GM23338 (cell line): ENCODE data around the gene C1orf198. TPM values are rescaled to one million over a fixed set of nuclear protein-coding genes. Genes with fewer than 3 reads are reported as not detected.

Source experiments
- ATAC-seq: fragments of 200-7000 bp; cut with Tn5 transposase; 3 replicates; pipeline ENCODE4 v1.9.1; 2020
- DNase-seq: peaks from one replicate; pipeline ENCODE4 v3.0.0-alpha.2; 2015; ENCODE audit warnings: low spot score
- H2AFZ ChIP-seq: fragments of 200-600 bp; sonication (generic); 2 replicates; pipeline ENCODE4 v1.8.0; 2016; ENCODE audit warnings: antibody characterized with exemption, mild to moderate bottlenecking, moderate library complexity
- H3F3A ChIP-seq: fragments of 200-600 bp; sonication (generic); replicated peaks from 2 replicates; pipeline ENCODE4 v1.8.0; 2017; ENCODE audit warnings: antibody characterized with exemption, mixed run types, low read depth
- H3K27ac ChIP-seq: fragments of 200-600 bp; sonication (generic); 2 replicates; pipeline ENCODE4 v1.6.1; 2016; ENCODE audit warnings: low read depth
- H3K27me3 ChIP-seq: fragments of 200-600 bp; sonication (generic); 2 replicates; pipeline ENCODE4 v1.8.0; 2016; ENCODE audit warnings: mild to moderate bottlenecking, mixed run types, moderate library complexity; ENCODE audit not compliant: insufficient read depth
- H3K36me3 ChIP-seq: fragments of 200-600 bp; sonication (generic); 2 replicates; pipeline ENCODE4 v1.8.0; 2016; ENCODE audit warnings: mild to moderate bottlenecking; ENCODE audit not compliant: insufficient read depth
- H3K4me1 ChIP-seq: fragments of 200-600 bp; sonication (generic); 2 replicates; pipeline ENCODE4 v1.8.0; 2016; ENCODE audit warnings: mild to moderate bottlenecking, moderate library complexity; ENCODE audit not compliant: insufficient read depth
- H3K4me2 ChIP-seq: fragments of 200-600 bp; sonication (generic); 2 replicates; pipeline ENCODE4 v1.7.1; 2017; ENCODE audit warnings: mixed run types
- H3K4me3 ChIP-seq: fragments of 200-600 bp; sonication (generic); 2 replicates; pipeline ENCODE4 v1.6.1; 2016; ENCODE audit warnings: mixed run types
- H3K79me2 ChIP-seq: fragments of 200-600 bp; sonication (generic); replicated peaks from 2 replicates; pipeline ENCODE4 v1.8.0; 2017; ENCODE audit warnings: mild to moderate bottlenecking; ENCODE audit not compliant: insufficient read depth
- H3K9me2 ChIP-seq: fragments of 200-600 bp; sonication (generic); 2 replicates; pipeline ENCODE4 v1.8.0; 2017; ENCODE audit not compliant: insufficient read depth
- H4K20me1 ChIP-seq: fragments of 200-600 bp; sonication (generic); replicated peaks from 2 replicates; pipeline ENCODE4 v1.8.0; 2017; ENCODE audit warnings: mild to moderate bottlenecking; ENCODE audit not compliant: insufficient read depth
- H3K27ac Mint-ChIP-seq: 2 replicates; pipeline ENCODE4 v1.8.0; 2020; ENCODE audit warnings: inconsistent platforms, mild to moderate bottlenecking, moderate library complexity, mixed read lengths
- H3K27me3 Mint-ChIP-seq: 3 replicates; pipeline ENCODE4 v1.8.0; 2022; ENCODE audit warnings: low read depth, mild to moderate bottlenecking, moderate library complexity, mixed read lengths, inconsistent platforms; ENCODE audit not compliant: insufficient read depth, poor library complexity
- H3K36me3 Mint-ChIP-seq: 3 replicates; pipeline ENCODE4 v1.8.0; 2021; ENCODE audit warnings: low read depth, mild to moderate bottlenecking, inconsistent platforms, moderate library complexity, mixed read lengths
- H3K4me1 Mint-ChIP-seq: 3 replicates; pipeline ENCODE4 v1.8.0; 2020; ENCODE audit warnings: mild to moderate bottlenecking, inconsistent platforms, mixed read lengths
- H3K4me3 Mint-ChIP-seq: 3 replicates; pipeline ENCODE4 v1.8.0; 2021; ENCODE audit warnings: moderate library complexity, mild to moderate bottlenecking, inconsistent platforms, mixed read lengths
- H3K9me3 Mint-ChIP-seq: 3 replicates; pipeline ENCODE4 v1.8.0; 2020; ENCODE audit warnings: moderate library complexity, mild to moderate bottlenecking, inconsistent platforms, mixed read lengths
- CREB1 ChIP-seq: fragments of 250-450 bp; sonication (Bioruptor Pico); IDR thresholded peaks from 2 replicates; pipeline ENCODE4 v1.5.0; 2020; ENCODE audit warnings: low read depth, mild to moderate bottlenecking, moderate library complexity
- EZH2phosphoT487 ChIP-seq: fragments of 200-600 bp; sonication (generic); IDR thresholded peaks from one replicate; pipeline ENCODE4 v1.8.1; 2018; ENCODE audit warnings: antibody characterized with exemption; ENCODE audit not compliant: unreplicated experiment
- NANOG ChIP-seq: IDR thresholded peaks from 2 replicates; pipeline ENCODE4 v1.6.1; 2016; ENCODE audit warnings: antibody characterized with exemption, borderline replicate concordance
- POLR2AphosphoS5 ChIP-seq: IDR thresholded peaks from 2 replicates; pipeline ENCODE4 v1.6.1; 2016; ENCODE audit warnings: antibody characterized with exemption, low read depth
- ZNF114 ChIP-seq: fragments of 250-450 bp; sonication (Bioruptor Pico); IDR thresholded peaks from 2 replicates; pipeline ENCODE4 v1.5.0; 2020; ENCODE audit warnings: mild to moderate bottlenecking, moderate library complexity
- ZNF331 ChIP-seq: fragments of 250-450 bp; sonication (Bioruptor Pico); IDR thresholded peaks from 2 replicates; pipeline ENCODE4 v1.5.0; 2020; ENCODE audit warnings: low read depth, mild to moderate bottlenecking, moderate library complexity
- polyA plus RNA-seq: library from polyadenylated mRNA; unstranded; fragments of >200 nt; fragmentation: Nextera tagmentation; extraction: Ambion mirVana; gene quantifications from 2 replicates; pipeline ENCODE4 v1.2.1, GENCODE V29; 2016
- total RNA-seq: library from RNA; depleted of rRNA; stranded (reverse); fragments of >200 nt; shearing (Covaris generic); gene quantifications from 2 replicates; pipeline ENCODE4 v1.2.3, GENCODE V29; 2014
- TF ChIP-seq, protein P1 (sequence below): IDR thresholded peaks from 2 replicates; pipeline ENCODE4 v1.6.1; 2016; ENCODE audit warnings: antibody characterized with exemption
- TF ChIP-seq, protein P2 (sequence below), 2 experiments: fragments of 200-600 bp in 1 of 2; sonication (generic) in 1 of 2; conservative IDR thresholded peaks; 2 replicates each; pipeline versions ENCODE4 v1.5.1 to v1.6.1; 2016 to 2017; ENCODE audit warnings: antibody characterized with exemption in 2 of 2, low read depth in 2 of 2, mild to moderate bottlenecking in 2 of 2, moderate library complexity in 1 of 2
- TF ChIP-seq, protein P3 (sequence below): fragments of 250-450 bp; sonication (Bioruptor Pico); IDR thresholded peaks from 2 replicates; pipeline ENCODE4 v1.5.0; 2020; ENCODE audit warnings: mild to moderate bottlenecking, moderate library complexity

C1orf198 gene
- total and polyA plus RNA-seq, 2 experiments from 2014 or later, result 14.9 to 46.6 TPM

DNA sequence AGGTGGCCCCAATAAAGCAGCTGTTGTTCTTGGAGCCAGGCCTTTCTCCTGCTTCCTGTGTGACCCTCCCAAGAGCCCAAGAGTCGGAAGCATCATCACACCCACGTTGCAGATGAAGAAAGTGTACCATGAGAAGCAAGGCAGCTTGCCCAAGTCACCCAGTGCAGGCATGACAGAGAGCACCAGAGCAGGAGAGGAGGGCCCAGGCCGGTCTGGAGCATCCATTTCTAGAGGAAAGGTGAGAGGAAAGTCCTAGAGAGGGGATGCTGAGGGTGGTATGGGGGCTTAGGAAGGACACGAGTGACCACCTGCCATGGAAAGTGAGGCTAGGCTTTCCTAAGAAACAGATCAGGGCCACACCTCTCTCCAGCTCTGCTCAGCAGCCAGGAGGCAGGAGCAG, 47.0 kb downstream of the C1orf198 start:
- H3K27me3 Mint-ChIP-seq, result peaks cover 4% of the 10 kb centered on the region
- no peaks in the 10 kb centered on the region for H3F3A ChIP-seq
- H3K4me3 ChIP-seq, result no peak overlapping the region
- no peaks in the 10 kb centered on the region for H3K27me3 ChIP-seq
- H4K20me1 ChIP-seq, result no peaks in the 10 kb centered on the region
- no peak overlapping the region for H2AFZ ChIP-seq
- no peaks in the 10 kb centered on the region for H3K4me1 Mint-ChIP-seq
- ATAC-seq (no peak), DNase-seq (no peak)
- no peaks in the 10 kb centered on the region for H3K79me2 ChIP-seq
- TF ChIP-seq ZNF114 (CRISPR knock-in tag) (no peak), NANOG (no peak), CREB1 (CRISPR knock-in tag) (no peak), ZNF331 (CRISPR knock-in tag) (no peak)
- TF ChIP-seq, protein P1, sequence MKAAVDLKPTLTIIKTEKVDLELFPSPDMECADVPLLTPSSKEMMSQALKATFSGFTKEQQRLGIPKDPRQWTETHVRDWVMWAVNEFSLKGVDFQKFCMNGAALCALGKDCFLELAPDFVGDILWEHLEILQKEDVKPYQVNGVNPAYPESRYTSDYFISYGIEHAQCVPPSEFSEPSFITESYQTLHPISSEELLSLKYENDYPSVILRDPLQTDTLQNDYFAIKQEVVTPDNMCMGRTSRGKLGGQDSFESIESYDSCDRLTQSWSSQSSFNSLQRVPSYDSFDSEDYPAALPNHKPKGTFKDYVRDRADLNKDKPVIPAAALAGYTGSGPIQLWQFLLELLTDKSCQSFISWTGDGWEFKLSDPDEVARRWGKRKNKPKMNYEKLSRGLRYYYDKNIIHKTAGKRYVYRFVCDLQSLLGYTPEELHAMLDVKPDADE, result no peak
- H3K4me2 ChIP-seq, result no peak overlapping the region
- H3K36me3 Mint-ChIP-seq, result no peaks in the 10 kb centered on the region
- H3K4me3 Mint-ChIP-seq, result no peak overlapping the region
- H3K36me3 ChIP-seq, result no peaks in the 10 kb centered on the region
- no peak overlapping the region for H3K27ac Mint-ChIP-seq
- H3K4me1 ChIP-seq, result no peaks in the 10 kb centered on the region
- no peak overlapping the region for H3K27ac ChIP-seq
- no peaks in the 10 kb centered on the region; the same call in 1 of the 2 replicates for H3K9me2 ChIP-seq
- no peaks in the 10 kb centered on the region for H3K9me3 Mint-ChIP-seq

GRCh38 chr1:230820568-230820967, 47.8 kb downstream of the C1orf198 start:
- no peak for ATAC-seq
- no peaks in the 10 kb centered on the region for H3K36me3 Mint-ChIP-seq
- Histone ChIP-seq H3K27me3 (no peaks in the 10 kb centered on the region), H3F3A (no peaks in the 10 kb centered on the region), H3K4me2 (no peak overlapping the region), H3K36me3 (no peaks in the 10 kb centered on the region), H3K79me2 (no peaks in the 10 kb centered on the region), H3K4me1 (no peaks in the 10 kb centered on the region), H3K9me2 (no peaks in the 10 kb centered on the region; the same call in 1 of the 2 replicates), H4K20me1 (no peaks in the 10 kb centered on the region), H3K27ac (no peak overlapping the region), H3K4me3 (no peak overlapping the region), H2AFZ (no peak overlapping the region)
- H3K4me3 Mint-ChIP-seq, result no peak overlapping the region
- no peaks in the 10 kb centered on the region for H3K4me1 Mint-ChIP-seq
- H3K27me3 Mint-ChIP-seq, result peaks cover 3% of the 10 kb centered on the region
- no peaks in the 10 kb centered on the region for H3K9me3 Mint-ChIP-seq
- no peak overlapping the region for H3K27ac Mint-ChIP-seq
- no peak for DNase-seq
- TF ChIP-seq, protein P2, sequence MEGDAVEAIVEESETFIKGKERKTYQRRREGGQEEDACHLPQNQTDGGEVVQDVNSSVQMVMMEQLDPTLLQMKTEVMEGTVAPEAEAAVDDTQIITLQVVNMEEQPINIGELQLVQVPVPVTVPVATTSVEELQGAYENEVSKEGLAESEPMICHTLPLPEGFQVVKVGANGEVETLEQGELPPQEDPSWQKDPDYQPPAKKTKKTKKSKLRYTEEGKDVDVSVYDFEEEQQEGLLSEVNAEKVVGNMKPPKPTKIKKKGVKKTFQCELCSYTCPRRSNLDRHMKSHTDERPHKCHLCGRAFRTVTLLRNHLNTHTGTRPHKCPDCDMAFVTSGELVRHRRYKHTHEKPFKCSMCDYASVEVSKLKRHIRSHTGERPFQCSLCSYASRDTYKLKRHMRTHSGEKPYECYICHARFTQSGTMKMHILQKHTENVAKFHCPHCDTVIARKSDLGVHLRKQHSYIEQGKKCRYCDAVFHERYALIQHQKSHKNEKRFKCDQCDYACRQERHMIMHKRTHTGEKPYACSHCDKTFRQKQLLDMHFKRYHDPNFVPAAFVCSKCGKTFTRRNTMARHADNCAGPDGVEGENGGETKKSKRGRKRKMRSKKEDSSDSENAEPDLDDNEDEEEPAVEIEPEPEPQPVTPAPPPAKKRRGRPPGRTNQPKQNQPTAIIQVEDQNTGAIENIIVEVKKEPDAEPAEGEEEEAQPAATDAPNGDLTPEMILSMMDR (conservative IDR thresholded peaks at IDR 0.05; ENCODE audit: low read depth in 2 of 2), result no peak
- no peak for TF ChIP-seq EZH2phosphoT487
- no peak for TF ChIP-seq ZNF114 (CRISPR knock-in tag)
- no peak for TF ChIP-seq ZNF331 (CRISPR knock-in tag)
- no peak for TF ChIP-seq NANOG
- TF ChIP-seq, protein P1, result no peak
- TF ChIP-seq POLR2AphosphoS5, result no peak
- TF ChIP-seq, protein P3, sequence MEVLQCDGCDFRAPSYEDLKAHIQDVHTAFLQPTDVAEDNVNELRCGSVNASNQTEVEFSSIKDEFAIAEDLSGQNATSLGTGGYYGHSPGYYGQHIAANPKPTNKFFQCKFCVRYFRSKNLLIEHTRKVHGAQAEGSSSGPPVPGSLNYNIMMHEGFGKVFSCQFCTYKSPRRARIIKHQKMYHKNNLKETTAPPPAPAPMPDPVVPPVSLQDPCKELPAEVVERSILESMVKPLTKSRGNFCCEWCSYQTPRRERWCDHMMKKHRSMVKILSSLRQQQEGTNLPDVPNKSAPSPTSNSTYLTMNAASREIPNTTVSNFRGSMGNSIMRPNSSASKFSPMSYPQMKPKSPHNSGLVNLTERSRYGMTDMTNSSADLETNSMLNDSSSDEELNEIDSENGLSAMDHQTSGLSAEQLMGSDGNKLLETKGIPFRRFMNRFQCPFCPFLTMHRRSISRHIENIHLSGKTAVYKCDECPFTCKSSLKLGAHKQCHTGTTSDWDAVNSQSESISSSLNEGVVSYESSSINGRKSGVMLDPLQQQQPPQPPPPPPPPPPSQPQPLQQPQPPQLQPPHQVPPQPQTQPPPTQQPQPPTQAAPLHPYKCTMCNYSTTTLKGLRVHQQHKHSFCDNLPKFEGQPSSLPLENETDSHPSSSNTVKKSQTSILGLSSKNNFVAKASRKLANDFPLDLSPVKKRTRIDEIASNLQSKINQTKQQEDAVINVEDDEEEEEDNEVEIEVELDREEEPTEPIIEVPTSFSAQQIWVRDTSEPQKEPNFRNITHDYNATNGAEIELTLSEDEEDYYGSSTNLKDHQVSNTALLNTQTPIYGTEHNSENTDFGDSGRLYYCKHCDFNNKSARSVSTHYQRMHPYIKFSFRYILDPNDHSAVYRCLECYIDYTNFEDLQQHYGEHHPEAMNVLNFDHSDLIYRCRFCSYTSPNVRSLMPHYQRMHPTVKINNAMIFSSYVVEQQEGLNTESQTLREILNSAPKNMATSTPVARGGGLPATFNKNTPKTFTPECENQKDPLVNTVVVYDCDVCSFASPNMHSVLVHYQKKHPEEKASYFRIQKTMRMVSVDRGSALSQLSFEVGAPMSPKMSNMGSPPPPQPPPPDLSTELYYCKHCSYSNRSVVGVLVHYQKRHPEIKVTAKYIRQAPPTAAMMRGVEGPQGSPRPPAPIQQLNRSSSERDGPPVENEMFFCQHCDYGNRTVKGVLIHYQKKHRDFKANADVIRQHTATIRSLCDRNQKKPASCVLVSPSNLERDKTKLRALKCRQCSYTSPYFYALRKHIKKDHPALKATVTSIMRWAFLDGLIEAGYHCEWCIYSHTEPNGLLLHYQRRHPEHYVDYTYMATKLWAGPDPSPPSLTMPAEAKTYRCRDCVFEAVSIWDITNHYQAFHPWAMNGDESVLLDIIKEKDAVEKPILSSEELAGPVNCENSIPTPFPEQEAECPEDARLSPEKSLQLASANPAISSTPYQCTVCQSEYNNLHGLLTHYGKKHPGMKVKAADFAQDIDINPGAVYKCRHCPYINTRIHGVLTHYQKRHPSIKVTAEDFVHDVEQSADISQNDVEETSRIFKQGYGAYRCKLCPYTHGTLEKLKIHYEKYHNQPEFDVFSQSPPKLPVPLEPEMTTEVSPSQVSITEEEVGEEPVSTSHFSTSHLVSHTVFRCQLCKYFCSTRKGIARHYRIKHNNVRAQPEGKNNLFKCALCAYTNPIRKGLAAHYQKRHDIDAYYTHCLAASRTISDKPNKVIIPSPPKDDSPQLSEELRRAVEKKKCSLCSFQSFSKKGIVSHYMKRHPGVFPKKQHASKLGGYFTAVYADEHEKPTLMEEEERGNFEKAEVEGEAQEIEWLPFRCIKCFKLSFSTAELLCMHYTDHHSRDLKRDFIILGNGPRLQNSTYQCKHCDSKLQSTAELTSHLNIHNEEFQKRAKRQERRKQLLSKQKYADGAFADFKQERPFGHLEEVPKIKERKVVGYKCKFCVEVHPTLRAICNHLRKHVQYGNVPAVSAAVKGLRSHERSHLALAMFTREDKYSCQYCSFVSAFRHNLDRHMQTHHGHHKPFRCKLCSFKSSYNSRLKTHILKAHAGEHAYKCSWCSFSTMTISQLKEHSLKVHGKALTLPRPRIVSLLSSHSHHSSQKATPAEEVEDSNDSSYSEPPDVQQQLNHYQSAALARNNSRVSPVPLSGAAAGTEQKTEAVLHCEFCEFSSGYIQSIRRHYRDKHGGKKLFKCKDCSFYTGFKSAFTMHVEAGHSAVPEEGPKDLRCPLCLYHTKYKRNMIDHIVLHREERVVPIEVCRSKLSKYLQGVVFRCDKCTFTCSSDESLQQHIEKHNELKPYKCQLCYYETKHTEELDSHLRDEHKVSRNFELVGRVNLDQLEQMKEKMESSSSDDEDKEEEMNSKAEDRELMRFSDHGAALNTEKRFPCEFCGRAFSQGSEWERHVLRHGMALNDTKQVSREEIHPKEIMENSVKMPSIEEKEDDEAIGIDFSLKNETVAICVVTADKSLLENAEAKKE (CRISPR knock-in tag), result no peak
